SU-DHL-6 (cell line): ENCODE results near the gene MYBPH.

Experiments used
- CTCF ChIP-seq: fragments of 200-600 bp; sonication (generic); IDR thresholded peaks from one replicate; pipeline ENCODE4 v1.5.1; 2017; ENCODE audit warnings: antibody characterized with exemption, mild to moderate bottlenecking, low read length, moderate library complexity; ENCODE audit not compliant: insufficient read depth, poor library complexity, severe bottlenecking
- EZH2phosphoT487 ChIP-seq: fragments of 200-600 bp; sonication (generic), shearing (Covaris generic); conservative IDR thresholded peaks from 2 replicates; pipeline ENCODE4 v1.6.1; 2018; ENCODE audit warnings: mild to moderate bottlenecking, antibody characterized with exemption, low read length, moderate library complexity, mixed read lengths

- no peak for TF ChIP-seq CTCF
- no peak for TF ChIP-seq EZH2phosphoT487
Measured at GRCh38 chr1:203142124-203142523, 33.5 kb downstream of the MYBPH start.
